Measurements from ENCODE around the gene UBC. TPM values are rescaled to one million over a fixed set of nuclear protein-coding genes. Genes with fewer than 3 reads are reported as not detected.

UBC gene
- total and polyA plus RNA-seq, 9 of the 15 experiments (the other 6 are each of a cell fraction or from before 2014, with no cell fraction given) = 533 to 1,153 (median 813) TPM

DNA sequence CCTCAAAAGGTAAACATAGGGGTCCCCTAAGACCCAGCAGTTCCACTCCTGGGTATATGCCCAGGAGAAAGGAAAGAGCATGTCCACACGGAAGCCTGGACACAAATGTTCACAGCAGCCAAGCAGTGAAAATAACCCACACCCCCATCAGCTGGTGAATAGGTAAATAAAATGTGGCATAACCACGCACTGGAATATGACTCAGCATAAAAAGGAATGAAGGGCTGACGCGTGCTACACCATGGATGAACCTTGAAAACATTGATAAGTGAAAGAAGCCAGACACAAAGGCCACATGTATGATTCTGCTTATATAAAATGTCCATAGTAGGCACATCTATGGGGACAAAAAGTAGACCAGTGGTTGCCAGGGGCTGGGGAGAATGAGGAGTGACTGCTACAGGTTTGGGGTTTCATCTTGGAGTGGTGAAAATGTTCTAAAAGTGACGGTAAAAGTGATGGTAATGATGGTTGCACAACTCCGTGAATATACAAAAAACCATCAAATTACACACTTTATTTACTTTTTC is 47.0 kb downstream of the UBC start (continued):
- TF ChIP-seq, protein P1, sequence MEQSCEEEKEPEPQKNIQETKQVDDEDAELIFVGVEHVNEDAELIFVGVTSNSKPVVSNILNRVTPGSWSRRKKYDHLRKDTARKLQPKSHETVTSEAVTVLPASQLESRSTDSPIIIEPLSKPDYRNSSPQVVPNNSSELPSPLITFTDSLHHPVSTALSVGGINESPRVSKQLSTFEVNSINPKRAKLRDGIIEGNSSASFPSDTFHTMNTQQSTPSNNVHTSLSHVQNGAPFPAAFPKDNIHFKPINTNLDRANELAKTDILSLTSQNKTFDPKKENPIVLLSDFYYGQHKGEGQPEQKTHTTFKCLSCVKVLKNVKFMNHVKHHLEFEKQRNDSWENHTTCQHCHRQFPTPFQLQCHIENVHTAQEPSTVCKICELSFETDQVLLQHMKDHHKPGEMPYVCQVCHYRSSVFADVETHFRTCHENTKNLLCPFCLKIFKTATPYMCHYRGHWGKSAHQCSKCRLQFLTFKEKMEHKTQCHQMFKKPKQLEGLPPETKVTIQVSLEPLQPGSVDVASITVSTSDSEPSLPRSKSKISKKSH (CRISPR knock-in tag; IDR thresholded peaks at IDR 0.05) = no peak
- TF ChIP-seq, protein P2, sequence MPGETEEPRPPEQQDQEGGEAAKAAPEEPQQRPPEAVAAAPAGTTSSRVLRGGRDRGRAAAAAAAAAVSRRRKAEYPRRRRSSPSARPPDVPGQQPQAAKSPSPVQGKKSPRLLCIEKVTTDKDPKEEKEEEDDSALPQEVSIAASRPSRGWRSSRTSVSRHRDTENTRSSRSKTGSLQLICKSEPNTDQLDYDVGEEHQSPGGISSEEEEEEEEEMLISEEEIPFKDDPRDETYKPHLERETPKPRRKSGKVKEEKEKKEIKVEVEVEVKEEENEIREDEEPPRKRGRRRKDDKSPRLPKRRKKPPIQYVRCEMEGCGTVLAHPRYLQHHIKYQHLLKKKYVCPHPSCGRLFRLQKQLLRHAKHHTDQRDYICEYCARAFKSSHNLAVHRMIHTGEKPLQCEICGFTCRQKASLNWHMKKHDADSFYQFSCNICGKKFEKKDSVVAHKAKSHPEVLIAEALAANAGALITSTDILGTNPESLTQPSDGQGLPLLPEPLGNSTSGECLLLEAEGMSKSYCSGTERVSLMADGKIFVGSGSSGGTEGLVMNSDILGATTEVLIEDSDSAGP (CRISPR knock-in tag; IDR thresholded peaks at IDR 0.05) = no peak
- TF ChIP-seq WHSC1 (IDR thresholded peaks at IDR 0.05; ENCODE audit: low read length) = no peak
- no peak for TF ChIP-seq XRCC5 (IDR thresholded peaks at IDR 0.05; ENCODE audit: low read depth, low read length)
- TF ChIP-seq, protein P3, sequence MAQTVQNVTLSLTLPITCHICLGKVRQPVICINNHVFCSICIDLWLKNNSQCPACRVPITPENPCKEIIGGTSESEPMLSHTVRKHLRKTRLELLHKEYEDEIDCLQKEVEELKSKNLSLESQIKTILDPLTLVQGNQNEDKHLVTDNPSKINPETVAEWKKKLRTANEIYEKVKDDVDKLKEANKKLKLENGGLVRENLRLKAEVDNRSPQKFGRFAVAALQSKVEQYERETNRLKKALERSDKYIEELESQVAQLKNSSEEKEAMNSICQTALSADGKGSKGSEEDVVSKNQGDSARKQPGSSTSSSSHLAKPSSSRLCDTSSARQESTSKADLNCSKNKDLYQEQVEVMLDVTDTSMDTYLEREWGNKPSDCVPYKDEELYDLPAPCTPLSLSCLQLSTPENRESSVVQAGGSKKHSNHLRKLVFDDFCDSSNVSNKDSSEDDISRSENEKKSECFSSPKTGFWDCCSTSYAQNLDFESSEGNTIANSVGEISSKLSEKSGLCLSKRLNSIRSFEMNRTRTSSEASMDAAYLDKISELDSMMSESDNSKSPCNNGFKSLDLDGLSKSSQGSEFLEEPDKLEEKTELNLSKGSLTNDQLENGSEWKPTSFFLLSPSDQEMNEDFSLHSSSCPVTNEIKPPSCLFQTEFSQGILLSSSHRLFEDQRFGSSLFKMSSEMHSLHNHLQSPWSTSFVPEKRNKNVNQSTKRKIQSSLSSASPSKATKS (CRISPR knock-in tag; IDR thresholded peaks at IDR 0.05) = no peak
- peak; percentile 72 for TF ChIP-seq SMARCC2 (IDR thresholded peaks at IDR 0.05; ENCODE audit: low read depth)
- no peak for TF ChIP-seq FOXA1 (IDR thresholded peaks at IDR 0.05; ENCODE audit: borderline replicate concordance)
- TF ChIP-seq NR2C2 (CRISPR knock-in tag; IDR thresholded peaks at IDR 0.05) = no peak
- TF ChIP-seq NR2C2 (tag; IDR thresholded peaks at IDR 0.05) = no peak; the same call in 1 of the 2 replicates
- TF ChIP-seq, protein P4, sequence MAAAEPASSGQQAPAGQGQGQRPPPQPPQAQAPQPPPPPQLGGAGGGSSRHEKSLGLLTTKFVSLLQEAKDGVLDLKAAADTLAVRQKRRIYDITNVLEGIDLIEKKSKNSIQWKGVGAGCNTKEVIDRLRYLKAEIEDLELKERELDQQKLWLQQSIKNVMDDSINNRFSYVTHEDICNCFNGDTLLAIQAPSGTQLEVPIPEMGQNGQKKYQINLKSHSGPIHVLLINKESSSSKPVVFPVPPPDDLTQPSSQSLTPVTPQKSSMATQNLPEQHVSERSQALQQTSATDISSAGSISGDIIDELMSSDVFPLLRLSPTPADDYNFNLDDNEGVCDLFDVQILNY (CRISPR knock-in tag; IDR thresholded peaks at IDR 0.05) = no peak
- TF ChIP-seq, protein P5, sequence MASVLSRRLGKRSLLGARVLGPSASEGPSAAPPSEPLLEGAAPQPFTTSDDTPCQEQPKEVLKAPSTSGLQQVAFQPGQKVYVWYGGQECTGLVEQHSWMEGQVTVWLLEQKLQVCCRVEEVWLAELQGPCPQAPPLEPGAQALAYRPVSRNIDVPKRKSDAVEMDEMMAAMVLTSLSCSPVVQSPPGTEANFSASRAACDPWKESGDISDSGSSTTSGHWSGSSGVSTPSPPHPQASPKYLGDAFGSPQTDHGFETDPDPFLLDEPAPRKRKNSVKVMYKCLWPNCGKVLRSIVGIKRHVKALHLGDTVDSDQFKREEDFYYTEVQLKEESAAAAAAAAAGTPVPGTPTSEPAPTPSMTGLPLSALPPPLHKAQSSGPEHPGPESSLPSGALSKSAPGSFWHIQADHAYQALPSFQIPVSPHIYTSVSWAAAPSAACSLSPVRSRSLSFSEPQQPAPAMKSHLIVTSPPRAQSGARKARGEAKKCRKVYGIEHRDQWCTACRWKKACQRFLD (CRISPR knock-in tag; IDR thresholded peaks at IDR 0.05) = peak; percentile 70; the same call in 1 of the 2 replicates
- TF ChIP-seq ETV1 (tag; conservative IDR thresholded peaks at IDR 0.05; ENCODE audit: low read depth) = no peak
- no peak for TF ChIP-seq BRF1 (IDR thresholded peaks at IDR 0.05; ENCODE audit: borderline replicate concordance, extremely low read depth, insufficient read length)
- peak; percentile 66 for TF ChIP-seq NUFIP1 (IDR thresholded peaks at IDR 0.05; ENCODE audit: partially characterized antibody)
- TF ChIP-seq ZNF586 (CRISPR knock-in tag; conservative IDR thresholded peaks at IDR 0.05) = no peak
- TF ChIP-seq OTX1 (CRISPR knock-in tag; IDR thresholded peaks at IDR 0.05) = 0 out of 2 replicates have a peak, but pooled peaks have one; percentile 8
- no peak; the same call in 1 of the 2 replicates for TF ChIP-seq GATAD2A (IDR thresholded peaks at IDR 0.05)
- no peak; the same call in 1 of the 2 replicates for TF ChIP-seq ZKSCAN8 (CRISPR knock-in tag; IDR thresholded peaks at IDR 0.05)
- no peak for TF ChIP-seq ZNF143 (CRISPR knock-in tag; IDR thresholded peaks at IDR 0.05)
- TF ChIP-seq MTA3 (IDR thresholded peaks at IDR 0.05; ENCODE audit: borderline replicate concordance) = peak; percentile 64; the same call in 1 of the 2 replicates
- TF ChIP-seq ADNP (tag; IDR thresholded peaks at IDR 0.05) = no peak
- no peak for TF ChIP-seq ZNF551 (CRISPR knock-in tag; IDR thresholded peaks at IDR 0.05)
- TF ChIP-seq MIER1 (IDR thresholded peaks at IDR 0.05; ENCODE audit: low read depth) = no peak

Measured in K562 (cell line).